ENCODE data around the gene ZC3H12C.

Gene ZC3H12C

DNA sequence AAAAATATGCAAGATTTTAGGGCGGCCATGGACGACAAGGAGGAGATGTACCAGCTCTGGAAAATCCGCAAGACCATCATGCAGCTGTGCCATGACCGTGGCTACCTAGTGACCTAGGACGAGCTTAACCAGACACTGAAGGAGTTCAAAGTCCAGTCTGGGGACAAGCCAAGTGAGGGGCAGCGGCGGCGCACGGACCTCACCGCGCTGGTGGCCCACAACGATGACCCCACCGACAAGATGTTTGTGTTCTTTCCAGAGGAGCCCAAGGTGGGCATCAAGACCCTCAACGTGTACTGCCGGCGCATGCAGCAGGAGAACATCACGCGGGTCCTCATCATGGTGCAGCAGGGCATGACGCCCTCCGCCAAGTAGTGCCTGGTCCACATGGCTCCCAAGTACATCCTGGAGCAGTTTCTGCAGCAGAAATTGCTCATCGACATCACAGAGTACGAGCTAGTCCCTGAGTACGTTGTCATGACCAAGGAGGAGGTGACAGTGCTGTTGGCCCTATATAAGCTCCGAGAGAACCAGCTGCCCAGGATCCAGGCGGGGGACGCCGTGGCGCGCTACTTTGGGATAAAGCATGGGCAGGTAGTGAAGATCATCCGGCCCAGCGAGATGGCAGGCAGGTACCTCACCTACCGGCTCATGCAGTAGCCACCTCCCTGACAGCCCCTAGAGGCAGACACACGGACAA lies 43.5 kb upstream of the ZC3H12C start:
- H3K4me3 ChIP-seq (ENCODE audit: low read depth, low read length, poor library complexity, severe bottlenecking) = no peak overlapping the region
- H3K27me3 ChIP-seq (ENCODE audit: insufficient read depth, low read length) = no peaks in the 10 kb centered on the region; the same call in 1 of the 2 replicates
- H3F3A ChIP-seq (ENCODE audit: insufficient read depth, low read length) = no peaks in the 10 kb centered on the region
- H3K9me2 ChIP-seq (ENCODE audit: low read depth, low read length) = no peaks in the 10 kb centered on the region
- H3K9ac ChIP-seq (ENCODE audit: low read length) = no peak overlapping the region
- no peaks in the 10 kb centered on the region for H3K79me2 ChIP-seq (ENCODE audit: insufficient read depth, low read length)
- H2AFZ ChIP-seq (ENCODE audit: low read length) = no peak overlapping the region
- H4K20me1 ChIP-seq (ENCODE audit: insufficient read depth, low read length) = no peaks in the 10 kb centered on the region
- peaks cover 9% of the 10 kb centered on the region for H3K9me3 ChIP-seq (ENCODE audit: low read length)
- no peak overlapping the region for H3K27ac ChIP-seq (ENCODE audit: low read depth, low read length, poor library complexity, severe bottlenecking)
- H3K4me2 ChIP-seq (ENCODE audit: low read length) = no peak overlapping the region
- no peaks in the 10 kb centered on the region for H3K36me3 ChIP-seq (ENCODE audit: insufficient read depth, low read length)
- H3K4me1 ChIP-seq (ENCODE audit: insufficient read depth, low read length, severe bottlenecking) = no peaks in the 10 kb centered on the region
- TF ChIP-seq, protein P1, sequence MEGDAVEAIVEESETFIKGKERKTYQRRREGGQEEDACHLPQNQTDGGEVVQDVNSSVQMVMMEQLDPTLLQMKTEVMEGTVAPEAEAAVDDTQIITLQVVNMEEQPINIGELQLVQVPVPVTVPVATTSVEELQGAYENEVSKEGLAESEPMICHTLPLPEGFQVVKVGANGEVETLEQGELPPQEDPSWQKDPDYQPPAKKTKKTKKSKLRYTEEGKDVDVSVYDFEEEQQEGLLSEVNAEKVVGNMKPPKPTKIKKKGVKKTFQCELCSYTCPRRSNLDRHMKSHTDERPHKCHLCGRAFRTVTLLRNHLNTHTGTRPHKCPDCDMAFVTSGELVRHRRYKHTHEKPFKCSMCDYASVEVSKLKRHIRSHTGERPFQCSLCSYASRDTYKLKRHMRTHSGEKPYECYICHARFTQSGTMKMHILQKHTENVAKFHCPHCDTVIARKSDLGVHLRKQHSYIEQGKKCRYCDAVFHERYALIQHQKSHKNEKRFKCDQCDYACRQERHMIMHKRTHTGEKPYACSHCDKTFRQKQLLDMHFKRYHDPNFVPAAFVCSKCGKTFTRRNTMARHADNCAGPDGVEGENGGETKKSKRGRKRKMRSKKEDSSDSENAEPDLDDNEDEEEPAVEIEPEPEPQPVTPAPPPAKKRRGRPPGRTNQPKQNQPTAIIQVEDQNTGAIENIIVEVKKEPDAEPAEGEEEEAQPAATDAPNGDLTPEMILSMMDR (IDR thresholded peaks at IDR 0.05; ENCODE audit: low read length) = no peak
- TF ChIP-seq EZH2 (IDR thresholded peaks at IDR 0.05; ENCODE audit: borderline replicate concordance, low read length) = no peak

DNA sequence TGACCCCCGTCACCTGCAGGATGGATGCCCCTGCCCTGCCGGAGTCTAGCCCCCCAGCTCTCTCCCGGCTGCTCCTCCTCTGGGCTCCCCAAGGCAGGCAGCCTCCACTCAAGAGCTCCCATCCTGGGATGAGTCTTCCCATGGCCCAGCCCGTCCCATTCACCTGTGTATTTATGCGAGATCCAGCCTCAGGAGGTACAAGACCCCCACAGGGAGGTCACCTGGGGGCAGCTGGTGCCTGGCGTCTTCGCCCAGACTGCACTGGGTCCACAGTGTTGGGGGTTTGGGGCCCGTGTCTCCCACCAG lies 43.0 kb upstream of the ZC3H12C start:
- Histone ChIP-seq H4K20me1 (ENCODE audit: insufficient read depth, low read length) (no peaks in the 10 kb centered on the region), H3K79me2 (ENCODE audit: insufficient read depth, low read length) (no peaks in the 10 kb centered on the region), H3K36me3 (ENCODE audit: insufficient read depth, low read length) (no peaks in the 10 kb centered on the region), H3K4me1 (ENCODE audit: insufficient read depth, low read length, severe bottlenecking) (no peaks in the 10 kb centered on the region), H3K9ac (ENCODE audit: low read length) (no peak overlapping the region), H3K4me2 (ENCODE audit: low read length) (no peak overlapping the region), H3F3A (ENCODE audit: insufficient read depth, low read length) (no peaks in the 10 kb centered on the region), H3K27ac (ENCODE audit: low read depth, low read length, poor library complexity, severe bottlenecking) (no peak overlapping the region), H2AFZ (ENCODE audit: low read length) (no peak overlapping the region), H3K9me2 (ENCODE audit: low read depth, low read length) (0 out of 2 replicates have a peak, but pooled peaks cover 4% of the 10 kb centered on the region), H3K4me3 (ENCODE audit: low read depth, low read length, poor library complexity, severe bottlenecking) (no peak overlapping the region), H3K9me3 (ENCODE audit: low read length) (peaks cover 9% of the 10 kb centered on the region), H3K27me3 (ENCODE audit: insufficient read depth, low read length) (no peaks in the 10 kb centered on the region; the same call in 1 of the 2 replicates)
- TF ChIP-seq, protein P1 (IDR thresholded peaks at IDR 0.05; ENCODE audit: low read length) = no peak
- TF ChIP-seq EZH2 (IDR thresholded peaks at IDR 0.05; ENCODE audit: borderline replicate concordance, low read length) = no peak

- Histone ChIP-seq H3K4me2 (ENCODE audit: low read length) (no peak overlapping the region), H3K4me3 (ENCODE audit: low read depth, low read length, poor library complexity, severe bottlenecking) (no peak overlapping the region), H3K79me2 (ENCODE audit: insufficient read depth, low read length) (no peaks in the 10 kb centered on the region), H2AFZ (ENCODE audit: low read length) (no peak overlapping the region), H3K36me3 (ENCODE audit: insufficient read depth, low read length) (no peaks in the 10 kb centered on the region), H3K4me1 (ENCODE audit: insufficient read depth, low read length, severe bottlenecking) (no peaks in the 10 kb centered on the region), H3K9me3 (ENCODE audit: low read length) (peaks cover 9% of the 10 kb centered on the region), H4K20me1 (ENCODE audit: insufficient read depth, low read length) (no peaks in the 10 kb centered on the region), H3K27ac (ENCODE audit: low read depth, low read length, poor library complexity, severe bottlenecking) (no peak overlapping the region), H3F3A (ENCODE audit: insufficient read depth, low read length) (no peaks in the 10 kb centered on the region), H3K9me2 (ENCODE audit: low read depth, low read length) (0 out of 2 replicates have a peak, but pooled peaks cover 4% of the 10 kb centered on the region), H3K27me3 (ENCODE audit: insufficient read depth, low read length) (no peaks in the 10 kb centered on the region; the same call in 1 of the 2 replicates), H3K9ac (ENCODE audit: low read length) (no peak overlapping the region)
- TF ChIP-seq, protein P1 (IDR thresholded peaks at IDR 0.05; ENCODE audit: low read length) = no peak
Observed at GRCh38 chr11:110053848-110054414, 39.3 kb upstream of the ZC3H12C start.

All from OCI-LY1 (cell line).